Skeletal muscle tissue (tissue), 4 donors: ENCODE data around the gene DDX41. TPM values are rescaled to one million over a fixed set of nuclear protein-coding genes. Genes with fewer than 3 reads are reported as not detected.

Source experiments
- H3K27ac ChIP-seq: one replicate; pipeline ENCODE4 v1.7.0; 2013; ENCODE audit warnings: mild to moderate bottlenecking, low read depth, low read length, inconsistent platforms
- H3K27me3 ChIP-seq, 3 donors: one replicate each; pipeline ENCODE4 v1.7.0; 2013; ENCODE audit warnings: low read length in 3 of 3; ENCODE audit not compliant: control insufficient read depth in 3 of 3, insufficient read depth in 3 of 3
- H3K36me3 ChIP-seq, 3 donors: one replicate each; pipeline ENCODE4 v1.7.0; 2013; ENCODE audit warnings: low read length in 3 of 3; ENCODE audit not compliant: control insufficient read depth in 3 of 3, insufficient read depth in 3 of 3
- H3K4me1 ChIP-seq, 3 donors: one replicate each; pipeline ENCODE4 v1.7.0; 2013; ENCODE audit warnings: low read length in 3 of 3, mild to moderate bottlenecking in 3 of 3; ENCODE audit not compliant: control insufficient read depth in 3 of 3, insufficient read depth in 3 of 3
- H3K4me3 ChIP-seq, 3 donors: one replicate each; pipeline ENCODE4 v1.7.0; 2013; ENCODE audit warnings: low read length in 3 of 3
- H3K9ac ChIP-seq, 3 donors: one replicate each; pipeline ENCODE4 v1.7.0; 2013; ENCODE audit warnings: low read length in 3 of 3, mild to moderate bottlenecking in 3 of 3, moderate library complexity in 2 of 3, low read depth in 1 of 3
- H3K9me3 ChIP-seq, 3 donors: one replicate each; pipeline ENCODE4 v1.7.0; 2013; ENCODE audit warnings: low read length in 3 of 3; ENCODE audit not compliant: control insufficient read depth in 3 of 3
- total RNA-seq: library from RNA; depleted of rRNA; stranded (reverse); fragments of >200 nt; gene quantifications from one replicate; pipeline ENCODE4 v1.2.3, GENCODE V29; 2014
- donor health status: Osteomylitis.

The DDX41 gene
- total RNA-seq, 1 donor from 2014 or later, result 33.9 TPM

DNA sequence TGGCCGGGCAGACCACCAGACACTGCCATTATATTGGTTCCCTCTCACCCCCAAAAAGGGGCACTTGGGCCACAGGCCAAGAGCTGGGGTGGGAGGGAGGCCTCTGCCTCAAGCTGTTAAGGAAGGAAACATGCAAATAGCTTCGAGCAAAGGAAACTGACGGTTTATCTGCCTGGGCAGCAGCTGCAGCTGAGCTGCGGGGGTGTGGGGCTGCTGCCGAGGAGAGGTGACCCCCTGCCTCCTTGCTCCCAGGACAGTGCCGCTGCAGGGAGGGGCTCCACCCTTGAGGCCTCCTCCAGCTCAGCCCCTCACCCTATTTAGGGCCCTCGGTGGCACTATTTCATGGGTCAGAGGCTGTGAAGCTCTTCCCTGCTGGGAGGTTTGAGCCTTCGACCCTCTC is 7.9 kb downstream of the DDX41 start:
- Histone ChIP-seq H3K27ac (peak overlapping the region; percentile 51), H3K27me3 (no peaks in the 10 kb centered on the region), H3K4me3 (peak overlapping the region; percentile 51 to 58 (median 52)), H3K9ac (peak overlapping the region in 2 of 3 donors; percentile 64 to 67), H3K9me3 (no peaks in the 10 kb centered on the region), H3K36me3 (peaks cover 33 to 36% (median 36%) of the 10 kb centered on the region in 3 donors), H3K4me1 (peaks cover 6 to 23% (median 10%) of the 10 kb centered on the region in 3 donors)

DNA sequence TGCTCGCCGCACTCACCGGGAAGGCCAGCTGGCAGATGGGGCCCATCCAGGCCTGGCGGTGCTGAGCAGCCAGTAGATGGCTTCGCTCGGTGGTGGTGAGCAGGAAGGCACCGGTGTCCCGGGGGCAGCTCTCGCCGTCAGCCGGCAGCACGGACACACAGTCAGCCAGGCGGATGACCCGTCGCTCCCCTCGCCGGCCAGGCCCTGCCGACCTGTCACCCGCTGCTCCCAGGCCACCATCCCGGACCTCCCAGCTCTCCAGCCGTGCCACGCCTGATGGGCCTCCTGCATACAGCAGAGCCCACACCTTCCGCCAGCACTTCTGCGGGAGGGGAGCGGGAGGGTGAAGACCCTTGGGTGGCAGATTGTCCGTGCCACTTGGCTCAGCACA is 8.5 kb downstream of the DDX41 start:
- H3K27me3 ChIP-seq, result no peaks in the 10 kb centered on the region
- peak overlapping the region in 1 of 3 donors; percentile 64 for H3K9ac ChIP-seq
- peaks cover 6 to 23% (median 10%) of the 10 kb centered on the region in 3 donors for H3K4me1 ChIP-seq
- peaks cover 29 to 30% (median 30%) of the 10 kb centered on the region in 3 donors for H3K36me3 ChIP-seq
- H3K4me3 ChIP-seq, result peak overlapping the region in 1 of 3 donors; percentile 52
- H3K27ac ChIP-seq, result no peak overlapping the region
- H3K9me3 ChIP-seq, result no peaks in the 10 kb centered on the region

DNA sequence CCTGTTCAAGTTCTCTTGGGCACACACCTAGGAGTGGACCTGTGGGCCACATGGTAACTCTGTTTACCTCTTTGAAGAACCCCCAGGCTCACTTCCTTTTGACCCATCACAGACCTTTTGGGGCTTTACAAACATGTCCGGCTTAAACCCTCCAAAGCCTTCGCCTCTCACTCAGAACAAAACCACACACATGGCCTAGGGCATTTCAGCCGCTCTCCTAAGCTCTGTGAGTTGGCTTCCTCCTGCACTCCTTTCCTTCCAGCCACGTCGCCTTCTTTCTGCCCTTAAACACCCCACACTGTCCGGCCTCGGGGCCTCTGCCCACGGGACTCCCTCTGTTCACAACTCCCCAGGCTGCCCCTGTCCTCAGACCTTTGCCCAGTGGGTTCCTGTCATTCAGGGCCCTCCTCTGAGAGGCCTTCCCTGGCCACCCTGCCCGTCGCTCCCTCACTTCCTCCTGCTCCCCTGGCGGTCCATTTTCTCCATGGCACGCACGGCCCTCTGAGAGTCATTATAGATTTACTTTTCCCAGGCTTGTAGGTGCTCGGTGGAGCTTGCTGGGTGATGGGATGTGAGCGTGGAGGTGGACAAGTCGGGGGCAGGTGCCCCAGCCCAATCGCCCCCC is 9.1 kb downstream of the DDX41 start:
- Histone ChIP-seq H3K27me3 (no peaks in the 10 kb centered on the region), H3K9me3 (no peaks in the 10 kb centered on the region), H3K27ac (no peak overlapping the region), H3K36me3 (peaks cover 24 to 25% (median 25%) of the 10 kb centered on the region in 3 donors), H3K4me1 (peaks cover 6 to 23% (median 10%) of the 10 kb centered on the region in 3 donors), H3K9ac (no peak overlapping the region), H3K4me3 (peak overlapping the region in 1 of 3 donors; percentile 52)

DNA sequence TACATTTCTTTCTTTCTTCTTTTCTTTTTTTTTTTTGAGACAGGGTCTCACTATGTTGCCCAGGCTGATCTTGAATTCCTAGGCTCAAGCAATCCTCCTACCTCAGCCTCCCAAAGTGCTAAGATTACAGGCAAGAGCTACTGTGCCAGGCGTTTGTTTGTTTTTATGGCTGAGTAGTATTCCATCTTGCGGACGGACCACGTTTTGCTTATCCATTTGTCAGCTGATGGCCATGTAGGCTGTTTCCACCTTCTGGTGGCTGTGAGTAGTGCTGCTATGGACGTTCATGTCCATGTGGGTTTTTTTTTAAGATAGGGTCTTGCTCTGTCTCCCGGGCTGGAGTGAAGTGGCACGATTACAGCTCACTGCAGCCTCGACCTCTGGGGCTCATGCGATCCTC is 9.6 kb downstream of the DDX41 start:
- Histone ChIP-seq H3K4me3 (no peak overlapping the region), H3K4me1 (peaks cover 6 to 23% (median 10%) of the 10 kb centered on the region in 3 donors), H3K9me3 (no peaks in the 10 kb centered on the region), H3K9ac (no peak overlapping the region), H3K27me3 (no peaks in the 10 kb centered on the region), H3K27ac (no peak overlapping the region), H3K36me3 (peaks cover 18 to 19% (median 19%) of the 10 kb centered on the region in 3 donors)

DNA sequence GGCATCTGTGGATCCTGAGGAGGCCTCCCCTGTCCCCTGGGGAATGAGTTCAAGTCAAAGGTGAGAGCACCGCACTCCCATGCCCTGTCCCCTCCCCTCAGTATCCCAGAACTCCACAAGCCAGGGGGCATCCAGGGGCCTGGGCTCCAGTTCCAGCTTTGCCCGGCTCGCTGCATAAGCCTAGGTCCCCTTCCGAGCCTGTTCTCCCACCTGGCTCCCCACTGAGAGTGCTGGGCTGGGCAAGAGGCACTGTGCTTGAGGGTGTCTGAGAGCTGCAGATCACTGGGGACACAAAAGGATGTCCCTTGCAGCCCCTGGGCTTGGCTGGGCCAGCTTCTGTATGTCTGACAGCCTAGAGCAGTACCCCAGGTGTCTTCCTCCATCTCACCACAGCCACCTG is 11.7 kb downstream of the DDX41 start:
- peaks cover 0 to 1% (median 0%) of the 10 kb centered on the region in 3 donors for H3K36me3 ChIP-seq
- no peak overlapping the region for H3K4me3 ChIP-seq
- peaks cover 13 to 24% (median 18%) of the 10 kb centered on the region in 3 donors for H3K4me1 ChIP-seq
- no peaks in the 10 kb centered on the region for H3K9me3 ChIP-seq
- H3K27ac ChIP-seq, result no peak overlapping the region
- no peaks in the 10 kb centered on the region for H3K27me3 ChIP-seq
- H3K9ac ChIP-seq, result no peak overlapping the region

DNA sequence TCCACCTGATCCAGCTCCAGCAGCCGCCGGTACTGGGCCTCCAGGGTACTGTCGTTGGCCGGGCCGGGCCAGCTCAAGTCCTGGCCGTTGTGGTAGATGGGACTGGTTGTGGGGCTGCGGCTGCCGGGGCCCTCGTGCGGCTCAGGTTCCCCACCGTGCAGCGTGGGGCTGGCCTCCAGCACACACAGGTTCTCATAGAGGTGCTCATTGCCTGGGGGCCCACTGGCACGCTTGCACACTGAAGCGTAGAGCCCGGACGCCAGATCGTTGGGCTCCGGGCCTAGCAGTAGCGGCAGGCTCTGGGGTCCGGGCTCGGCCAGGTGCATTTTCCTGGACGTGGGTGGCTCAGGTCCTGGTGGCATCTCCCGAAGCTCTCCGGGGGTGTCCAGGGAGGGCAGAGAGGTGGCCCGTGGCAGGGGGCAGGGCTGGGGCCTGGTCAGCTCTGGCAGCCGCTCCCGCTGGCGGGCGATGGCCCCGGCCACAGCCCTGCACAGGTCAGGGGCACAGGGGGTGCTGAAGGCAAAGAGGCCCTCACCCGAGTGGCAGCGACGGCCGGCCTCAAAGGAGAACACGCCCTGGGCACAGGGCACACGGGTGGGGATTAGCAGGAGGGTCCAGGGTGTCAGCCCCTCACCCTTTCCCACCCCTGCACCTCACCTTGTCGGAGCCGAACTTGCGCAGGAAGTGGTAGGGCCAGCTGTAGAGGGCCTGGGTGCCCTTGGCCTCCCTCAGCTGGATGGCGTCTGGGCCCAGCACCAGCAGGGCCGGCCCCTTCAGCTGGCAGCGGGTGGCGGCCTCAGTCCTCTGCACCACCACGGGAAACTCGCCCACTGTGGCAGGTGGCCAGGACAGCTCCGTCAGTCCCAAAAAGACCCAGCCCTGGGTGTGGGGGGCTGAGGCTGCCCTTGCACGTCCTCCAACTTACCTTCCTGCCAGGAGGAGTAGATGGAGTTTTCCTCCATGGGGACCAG is 12.4 kb downstream of the DDX41 start:
- Histone ChIP-seq H3K4me1 (peaks cover 8 to 22% (median 22%) of the 10 kb centered on the region in 3 donors), H3K9me3 (no peaks in the 10 kb centered on the region), H3K4me3 (no peak overlapping the region), H3K27me3 (no peaks in the 10 kb centered on the region), H3K9ac (no peak overlapping the region), H3K36me3 (no peaks in the 10 kb centered on the region), H3K27ac (no peak overlapping the region)

DNA sequence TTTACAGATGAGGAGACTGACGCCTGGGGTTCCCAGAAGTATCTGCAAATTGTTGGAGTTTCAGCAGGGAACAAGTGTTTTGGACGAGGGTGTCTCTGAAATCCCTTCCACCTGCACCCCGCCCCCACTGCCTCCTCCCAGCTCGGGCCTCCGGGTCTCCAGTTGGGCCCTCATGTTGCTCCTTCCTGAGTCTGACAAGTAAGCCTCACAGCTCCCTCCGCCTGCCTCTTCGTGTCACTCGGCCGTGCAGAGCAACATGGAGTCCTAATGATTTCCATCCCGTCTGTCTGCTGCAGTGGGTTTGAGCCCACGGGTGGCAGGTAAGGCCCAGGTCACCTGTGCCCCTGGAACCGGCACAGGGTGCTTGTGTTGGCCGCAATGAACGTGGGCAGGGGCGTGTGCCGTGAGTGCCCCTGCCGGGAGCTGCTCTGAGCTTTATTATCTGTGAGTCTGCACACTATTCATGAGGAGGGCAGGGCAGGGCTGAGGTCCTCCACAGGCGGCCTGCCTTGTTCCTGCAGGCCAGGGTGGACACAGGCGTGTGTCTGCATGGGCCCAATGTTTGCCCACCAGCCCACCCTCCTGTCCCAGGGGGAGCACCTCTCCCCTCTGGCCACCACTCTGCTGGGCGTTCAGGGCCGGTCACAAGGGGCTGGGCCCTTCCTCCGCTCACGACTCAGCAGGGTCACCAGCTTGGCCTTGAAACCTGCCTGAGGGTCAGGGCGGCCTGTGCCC is 13.2 kb downstream of the DDX41 start:
- Histone ChIP-seq H3K27ac (no peak overlapping the region), H3K27me3 (no peaks in the 10 kb centered on the region), H3K36me3 (no peaks in the 10 kb centered on the region)

DNA sequence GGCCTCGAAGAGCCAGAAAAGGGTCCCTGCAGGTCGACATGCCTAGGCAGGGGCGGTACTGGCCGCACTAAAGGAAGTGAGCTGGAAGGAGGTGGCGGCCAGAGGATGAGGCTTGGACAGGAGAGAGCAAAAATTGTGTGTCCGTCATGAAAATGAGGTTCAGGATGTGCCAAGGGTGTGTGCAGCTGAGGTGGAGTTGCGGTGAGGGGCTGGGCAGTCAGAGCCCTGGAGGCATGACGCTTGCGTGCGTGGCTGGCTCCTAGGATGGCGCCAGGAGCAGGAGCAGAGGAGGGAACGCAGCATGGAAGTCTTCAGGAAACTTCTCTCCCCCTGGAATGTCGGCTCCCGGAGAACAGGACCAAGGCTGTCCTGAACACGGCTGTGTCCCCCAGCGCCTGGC is 13.9 kb downstream of the DDX41 start:
- Histone ChIP-seq H3K27me3 (no peaks in the 10 kb centered on the region), H3K9ac (peak overlapping the region in 1 of 3 donors; percentile 8), H3K4me3 (no peak overlapping the region)

More for the DNA sequence above, 13.2 kb downstream of the DDX41 start:
- Histone ChIP-seq H3K4me3 (no peak overlapping the region), H3K4me1 (peaks cover 4 to 21% (median 20%) of the 10 kb centered on the region in 3 donors), H3K9me3 (no peaks in the 10 kb centered on the region), H3K9ac (no peak overlapping the region)

DNA sequence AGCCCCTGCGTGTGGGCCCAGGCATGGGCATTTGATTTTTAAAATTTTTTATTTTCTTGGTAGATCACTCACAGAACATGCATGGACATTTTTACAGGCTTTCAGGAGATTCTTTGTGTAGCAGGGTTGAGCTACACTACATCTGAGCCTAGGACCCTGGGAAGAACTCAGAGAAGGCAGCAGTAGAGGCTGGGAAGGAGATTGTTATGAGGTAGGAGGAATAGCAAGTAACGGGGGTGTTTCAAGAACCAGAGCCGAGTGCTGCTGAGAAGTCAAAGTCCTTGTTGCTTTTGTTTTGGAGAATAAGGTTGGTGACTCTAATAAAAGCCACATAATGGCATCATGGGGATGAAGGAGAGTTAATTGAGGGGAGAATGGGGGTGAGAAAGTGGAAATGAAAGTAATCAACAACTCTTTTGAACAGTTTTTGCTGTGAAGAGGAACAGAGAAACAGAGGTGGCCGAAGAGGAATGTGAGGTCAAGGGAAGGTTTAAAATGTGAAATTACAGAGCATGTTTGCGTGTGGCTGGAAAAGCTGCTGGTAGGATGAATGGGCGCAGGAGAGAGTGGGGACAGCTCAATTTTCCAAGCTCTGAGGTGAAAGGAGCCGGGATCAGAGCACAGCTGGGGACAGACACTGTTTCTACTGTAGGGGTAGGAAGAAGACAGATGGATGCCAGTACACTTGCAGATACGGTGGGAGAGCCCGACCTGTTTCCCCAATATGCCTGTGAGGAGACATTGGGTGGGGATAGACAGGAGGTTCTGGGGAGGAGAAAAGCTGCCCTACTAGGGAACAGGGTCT is 14.7 kb downstream of the DDX41 start:
- Histone ChIP-seq H3K9ac (peak overlapping the region in 1 of 3 donors; percentile 54), H3K9me3 (no peaks in the 10 kb centered on the region), H3K4me3 (no peak overlapping the region), H3K27me3 (no peaks in the 10 kb centered on the region), H3K36me3 (no peaks in the 10 kb centered on the region), H3K4me1 (peaks cover 4 to 29% (median 29%) of the 10 kb centered on the region in 3 donors), H3K27ac (no peak overlapping the region)

More for the DNA sequence above, 13.9 kb downstream of the DDX41 start:
- Histone ChIP-seq H3K36me3 (no peaks in the 10 kb centered on the region), H3K27ac (no peak overlapping the region), H3K9me3 (no peaks in the 10 kb centered on the region), H3K4me1 (peaks cover 4 to 27% (median 26%) of the 10 kb centered on the region in 3 donors)
